NCI-H128 (cell line): Measurements from ENCODE around the gene LBX1.

Experiments
- DNase-seq: peaks from one replicate; lab custom pipeline; 2025; ENCODE audit not compliant: unreplicated experiment; lab: John Stamatoyannopoulos, UW

LBX1 gene

GRCh38 chr10:101244321-101245050 lies 15.2 kb upstream of the LBX1 start:
- DNase-seq = no peak

GRCh38 chr10:101241840-101242707 lies 12.8 kb upstream of the LBX1 start:
- DNase-seq = no peak

GRCh38 chr10:101238732-101239105 lies 9.5 kb upstream of the LBX1 start:
- DNase-seq = no peak

- no peak for DNase-seq
These were observed 8.9 kb upstream of the LBX1 start for GRCh38 chr10:101237982-101238731.

GRCh38 chr10:101237081-101237981 lies 8.1 kb upstream of the LBX1 start:
- DNase-seq = no peak

GRCh38 chr10:101236376-101237080 lies 7.3 kb upstream of the LBX1 start:
- DNase-seq = no peak

- DNase-seq = no peak
These were observed 6.5 kb upstream of the LBX1 start for GRCh38 chr10:101235766-101236165.

GRCh38 chr10:101234333-101234732 lies 5.1 kb upstream of the LBX1 start:
- DNase-seq = no peak

GRCh38 chr10:101233863-101234262 lies 4.6 kb upstream of the LBX1 start:
- DNase-seq = no peak

- DNase-seq = no peak
These were observed 4.2 kb upstream of the LBX1 start for GRCh38 chr10:101233443-101233842.

- no peak for DNase-seq
These were observed 2.8 kb upstream of the LBX1 start for GRCh38 chr10:101231912-101232689.

- no peak for DNase-seq
These were observed 1.8 kb upstream of the LBX1 start for GRCh38 chr10:101231092-101231491.

GRCh38 chr10:101230183-101230917 lies 1.1 kb upstream of the LBX1 start:
- DNase-seq = no peak

GRCh38 chr10:101228966-101229265 lies 347 bp downstream of the LBX1 start:
- DNase-seq = no peak

- no peak for DNase-seq
These were observed 904 bp downstream of the LBX1 start for GRCh38 chr10:101228153-101228965.

- DNase-seq = no peak
These were observed 1.7 kb downstream of the LBX1 start for GRCh38 chr10:101227429-101228152.
